T-helper 2 cell treated with Interferon-gamma antibody and Interleukin-4, amounts not matched to agents 5 μg/mL and 100 μg/mL, for 36 hours (primary cell): ENCODE measurements around the gene CETP.

ENCODE experiments used
- DNase-seq: peaks from one replicate; pipeline ENCODE4 v3.0.0; 2021; ENCODE audit warnings: low spot score
- H3K27ac Mint-ChIP-seq: one replicate; pipeline ENCODE4 v1.8.0; 2021; ENCODE audit warnings: mild to moderate bottlenecking, mixed read lengths
- H3K27me3 Mint-ChIP-seq: one replicate; pipeline ENCODE4 v1.8.0; 2021; ENCODE audit warnings: low read depth, mixed read lengths
- H3K36me3 Mint-ChIP-seq: one replicate; pipeline ENCODE4 v1.8.0; 2021; ENCODE audit warnings: low read depth, mixed read lengths
- H3K4me1 Mint-ChIP-seq: one replicate; pipeline ENCODE4 v1.8.0; 2021; ENCODE audit warnings: low read depth, mixed read lengths
- H3K4me3 Mint-ChIP-seq: one replicate; pipeline ENCODE4 v1.8.0; 2022; ENCODE audit warnings: mild to moderate bottlenecking, moderate library complexity, mixed read lengths
- H3K9me3 Mint-ChIP-seq: one replicate; pipeline ENCODE4 v1.8.0; 2021; ENCODE audit warnings: mixed read lengths

The CETP gene

DNA sequence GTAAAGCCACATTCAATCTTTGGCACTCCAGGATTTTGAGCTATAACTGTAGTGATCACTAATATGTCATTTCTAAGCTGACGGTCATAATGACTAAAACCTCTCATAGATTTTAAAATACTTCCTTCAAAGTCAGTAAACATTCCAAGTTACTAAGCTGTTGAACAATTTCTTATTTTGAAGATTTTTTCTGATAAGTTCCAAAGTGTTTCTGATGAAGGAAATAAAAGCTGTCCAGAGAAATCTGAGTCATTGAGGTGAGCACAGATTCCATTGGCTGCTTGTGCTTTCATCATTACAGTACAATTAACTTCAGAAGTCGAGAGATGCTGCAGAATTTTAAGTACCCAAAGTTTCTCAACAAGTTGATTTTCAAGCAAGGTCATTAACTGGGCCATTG, 51.5 kb downstream of the CETP start:
- Mint-ChIP-seq H3K27me3 (no peaks in the 10 kb centered on the region), H3K27ac (peak overlapping the region; percentile 91), H3K36me3 (peaks cover 59% of the 10 kb centered on the region), H3K9me3 (no peaks in the 10 kb centered on the region), H3K4me3 (peak overlapping the region; percentile 76), H3K4me1 (peaks cover 63% of the 10 kb centered on the region)
- DNase-seq: no peak

DNA sequence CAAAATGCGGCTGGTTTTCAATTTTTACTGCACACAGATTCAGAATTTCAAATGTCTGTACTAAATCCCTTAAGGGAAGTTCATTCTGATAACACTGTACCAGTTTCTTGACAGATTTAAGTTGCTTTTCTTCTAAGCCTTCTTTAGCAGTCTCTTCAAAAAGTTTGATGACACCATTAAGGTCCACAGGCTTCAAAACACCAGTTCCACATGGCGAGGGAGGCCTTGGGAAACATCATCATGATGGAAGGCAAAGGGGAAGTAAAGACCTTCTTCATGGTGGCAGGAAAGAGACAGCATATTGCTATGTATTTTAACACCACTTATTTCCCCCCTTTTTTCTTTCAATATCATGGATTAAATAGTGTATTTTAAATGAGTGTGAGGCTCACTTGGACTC, 52.2 kb downstream of the CETP start:
- no peak for DNase-seq

DNA sequence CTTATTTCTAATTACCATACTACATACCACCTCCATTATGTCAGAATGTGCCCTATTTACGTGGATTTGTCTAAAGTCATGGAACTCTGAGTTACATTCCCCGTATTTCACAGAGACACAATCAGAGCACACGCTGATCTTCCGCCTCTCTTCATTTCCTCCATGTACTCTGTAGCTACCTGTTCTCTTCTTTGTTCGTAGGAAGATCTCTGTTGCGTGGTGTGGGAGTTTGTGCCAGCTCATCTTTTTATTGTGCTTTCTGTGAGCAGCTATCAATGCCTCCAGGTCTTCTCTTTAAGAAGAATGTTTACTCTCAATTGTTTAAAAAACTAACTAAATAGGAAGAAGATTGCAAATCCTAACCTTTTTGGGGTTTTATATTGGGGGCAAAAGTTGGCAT, 54.6 kb downstream of the CETP start:
- Mint-ChIP-seq H3K27me3 (no peaks in the 10 kb centered on the region), H3K4me3 (peak overlapping the region; percentile 55), H3K36me3 (peaks cover 72% of the 10 kb centered on the region), H3K9me3 (no peaks in the 10 kb centered on the region), H3K27ac (peak overlapping the region; percentile 69), H3K4me1 (peaks cover 64% of the 10 kb centered on the region)
- DNase-seq: no peak

More for the DNA sequence above, 52.2 kb downstream of the CETP start:
- H3K27me3 Mint-ChIP-seq: no peaks in the 10 kb centered on the region
- peak overlapping the region; percentile 91 for H3K27ac Mint-ChIP-seq
- H3K36me3 Mint-ChIP-seq: peaks cover 61% of the 10 kb centered on the region
- peak overlapping the region; percentile 76 for H3K4me3 Mint-ChIP-seq
- peaks cover 65% of the 10 kb centered on the region for H3K4me1 Mint-ChIP-seq
- no peaks in the 10 kb centered on the region for H3K9me3 Mint-ChIP-seq

DNA sequence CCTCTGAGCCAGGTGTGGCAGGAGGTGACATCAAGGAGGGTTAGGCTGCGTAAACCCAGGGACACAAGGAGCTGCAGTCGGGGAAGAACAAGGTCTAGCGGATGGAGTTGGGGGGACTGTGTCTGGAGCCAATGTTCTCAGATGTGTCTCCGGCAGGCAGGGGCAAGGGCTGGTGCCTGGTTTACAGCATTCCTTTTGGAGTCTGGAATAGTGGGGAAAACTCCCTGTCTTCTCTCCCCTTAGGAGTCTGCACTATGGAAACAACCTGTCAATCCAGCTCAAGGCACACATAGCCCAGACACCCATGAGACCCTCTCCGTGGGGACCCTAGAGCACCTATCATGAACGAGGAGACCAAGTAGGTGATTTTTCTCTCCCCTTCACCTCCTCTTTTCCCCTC, 55.1 kb downstream of the CETP start:
- peak overlapping the region; percentile 79 for H3K27ac Mint-ChIP-seq
- H3K4me3 Mint-ChIP-seq: peak overlapping the region; percentile 39
- peaks cover 68% of the 10 kb centered on the region for H3K4me1 Mint-ChIP-seq
- H3K27me3 Mint-ChIP-seq: no peaks in the 10 kb centered on the region
- no peaks in the 10 kb centered on the region for H3K9me3 Mint-ChIP-seq
- no peak for DNase-seq
- peaks cover 75% of the 10 kb centered on the region for H3K36me3 Mint-ChIP-seq

DNA sequence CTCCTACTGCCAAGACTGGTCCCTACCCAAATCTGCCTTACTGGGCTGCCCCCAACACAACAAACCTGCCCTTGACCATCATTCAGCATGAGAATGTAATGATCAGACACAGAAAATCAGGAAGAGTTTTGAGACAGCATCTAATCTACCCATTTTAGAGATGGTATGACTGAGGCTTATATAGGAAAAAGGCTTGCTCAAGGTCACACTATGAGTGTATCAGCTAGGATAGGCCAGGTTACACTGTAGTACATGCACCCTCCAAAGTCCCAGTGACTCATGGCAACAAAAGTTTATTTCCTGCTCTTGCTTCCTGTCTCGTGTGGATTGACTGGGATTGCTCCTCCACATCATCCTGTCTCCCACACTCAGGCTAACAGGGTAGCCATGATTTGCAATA, 55.5 kb downstream of the CETP start:
- DNase-seq: no peak
- Mint-ChIP-seq H3K9me3 (no peaks in the 10 kb centered on the region), H3K27ac (peak overlapping the region; percentile 79), H3K4me3 (peak overlapping the region; percentile 39), H3K27me3 (no peaks in the 10 kb centered on the region), H3K36me3 (peaks cover 75% of the 10 kb centered on the region), H3K4me1 (peaks cover 68% of the 10 kb centered on the region)

DNA sequence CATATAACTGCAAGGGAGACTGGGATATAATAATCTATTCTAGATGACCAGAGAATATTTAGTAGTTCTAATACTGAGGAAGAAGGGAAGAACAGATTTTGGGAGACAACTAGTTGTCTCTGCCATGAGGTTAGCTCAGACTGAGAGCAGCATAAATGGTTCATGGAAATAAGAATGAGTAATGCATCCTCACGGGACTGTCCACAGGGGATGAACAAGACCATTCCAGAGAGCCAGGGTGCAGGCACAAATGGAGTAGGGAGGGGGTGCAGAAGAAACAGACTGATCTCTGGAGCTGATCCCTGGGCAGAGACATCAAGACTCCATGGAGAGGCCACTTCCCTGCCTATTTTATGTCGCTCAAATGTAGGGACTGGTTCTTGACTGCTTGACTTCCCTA, 58.0 kb downstream of the CETP start:
- Mint-ChIP-seq H3K4me3 (no peak overlapping the region), H3K36me3 (peaks cover 83% of the 10 kb centered on the region), H3K9me3 (no peaks in the 10 kb centered on the region), H3K27ac (no peak overlapping the region), H3K27me3 (no peaks in the 10 kb centered on the region), H3K4me1 (peaks cover 63% of the 10 kb centered on the region)
- no peak for DNase-seq

DNA sequence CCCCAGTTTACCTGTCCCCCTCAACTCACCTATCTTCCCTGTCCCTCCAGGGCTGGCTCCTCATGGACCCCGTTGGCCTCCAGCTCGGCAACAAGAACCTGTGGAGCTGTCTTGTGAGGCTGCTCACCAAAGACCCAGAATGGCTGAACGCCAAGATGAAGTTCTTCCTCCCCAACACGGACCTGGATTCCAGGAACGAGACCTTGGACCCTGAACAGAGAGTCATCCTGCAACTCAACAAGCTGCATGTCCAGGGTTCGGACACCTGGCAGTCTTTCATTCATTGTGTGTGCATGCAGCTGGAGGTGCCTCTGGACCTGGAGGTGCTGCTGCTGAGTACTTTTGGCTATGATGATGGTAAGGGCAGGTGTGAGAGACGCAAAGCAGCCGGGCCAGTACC, 58.9 kb downstream of the CETP start:
- no peak for DNase-seq
- H3K4me3 Mint-ChIP-seq: no peak overlapping the region
- H3K27me3 Mint-ChIP-seq: no peaks in the 10 kb centered on the region
- peaks cover 58% of the 10 kb centered on the region for H3K4me1 Mint-ChIP-seq
- H3K27ac Mint-ChIP-seq: no peak overlapping the region
- H3K36me3 Mint-ChIP-seq: peaks cover 87% of the 10 kb centered on the region
- H3K9me3 Mint-ChIP-seq: no peaks in the 10 kb centered on the region

DNA sequence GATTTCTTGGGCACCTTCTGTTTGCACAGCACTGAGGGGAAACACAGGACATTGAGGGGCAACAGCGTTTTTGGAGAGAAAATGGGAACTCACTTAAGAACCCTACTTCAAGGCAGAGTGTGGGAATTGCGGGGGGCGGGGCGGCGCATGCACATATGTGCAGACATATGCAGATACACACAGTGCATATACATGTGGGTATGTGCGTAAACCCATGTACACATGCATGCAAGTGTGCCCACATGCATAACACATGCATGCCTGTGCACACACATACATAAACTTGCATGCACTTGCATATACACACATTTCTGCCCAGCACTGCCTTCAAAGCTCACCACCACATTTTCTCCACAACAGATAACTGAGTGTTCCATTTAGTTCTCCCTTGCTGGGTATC, 60.0 kb downstream of the CETP start:
- no peaks in the 10 kb centered on the region for H3K27me3 Mint-ChIP-seq
- H3K4me1 Mint-ChIP-seq: peaks cover 49% of the 10 kb centered on the region
- no peak overlapping the region for H3K27ac Mint-ChIP-seq
- no peak for DNase-seq
- no peaks in the 10 kb centered on the region for H3K9me3 Mint-ChIP-seq
- peaks cover 87% of the 10 kb centered on the region for H3K36me3 Mint-ChIP-seq
- peak overlapping the region; percentile 12 for H3K4me3 Mint-ChIP-seq

DNA sequence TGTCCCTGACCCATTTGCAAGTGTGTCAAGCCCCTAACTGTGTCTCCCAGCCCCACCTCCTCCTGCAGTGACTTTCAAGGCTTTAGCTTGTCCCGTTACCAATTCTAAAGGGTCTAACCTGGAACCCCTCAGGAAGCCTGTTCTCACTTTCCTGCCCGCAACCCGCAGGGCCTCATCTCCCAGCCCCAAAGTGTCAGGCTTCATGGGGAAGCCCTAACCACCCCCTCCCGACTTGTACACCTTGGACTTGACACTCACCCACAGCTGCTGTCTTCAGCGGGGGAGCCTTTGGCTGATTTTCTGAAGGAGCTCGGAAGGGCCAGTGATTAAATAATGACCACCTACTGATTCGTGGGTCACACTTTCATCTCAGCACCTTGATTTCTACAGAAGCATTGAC, 60.7 kb downstream of the CETP start:
- no peaks in the 10 kb centered on the region for H3K9me3 Mint-ChIP-seq
- peak overlapping the region; percentile 12 for H3K4me3 Mint-ChIP-seq
- H3K4me1 Mint-ChIP-seq: peaks cover 48% of the 10 kb centered on the region
- H3K27ac Mint-ChIP-seq: peak overlapping the region; percentile 72
- H3K36me3 Mint-ChIP-seq: peaks cover 87% of the 10 kb centered on the region
- DNase-seq: no peak
- H3K27me3 Mint-ChIP-seq: no peaks in the 10 kb centered on the region

DNA sequence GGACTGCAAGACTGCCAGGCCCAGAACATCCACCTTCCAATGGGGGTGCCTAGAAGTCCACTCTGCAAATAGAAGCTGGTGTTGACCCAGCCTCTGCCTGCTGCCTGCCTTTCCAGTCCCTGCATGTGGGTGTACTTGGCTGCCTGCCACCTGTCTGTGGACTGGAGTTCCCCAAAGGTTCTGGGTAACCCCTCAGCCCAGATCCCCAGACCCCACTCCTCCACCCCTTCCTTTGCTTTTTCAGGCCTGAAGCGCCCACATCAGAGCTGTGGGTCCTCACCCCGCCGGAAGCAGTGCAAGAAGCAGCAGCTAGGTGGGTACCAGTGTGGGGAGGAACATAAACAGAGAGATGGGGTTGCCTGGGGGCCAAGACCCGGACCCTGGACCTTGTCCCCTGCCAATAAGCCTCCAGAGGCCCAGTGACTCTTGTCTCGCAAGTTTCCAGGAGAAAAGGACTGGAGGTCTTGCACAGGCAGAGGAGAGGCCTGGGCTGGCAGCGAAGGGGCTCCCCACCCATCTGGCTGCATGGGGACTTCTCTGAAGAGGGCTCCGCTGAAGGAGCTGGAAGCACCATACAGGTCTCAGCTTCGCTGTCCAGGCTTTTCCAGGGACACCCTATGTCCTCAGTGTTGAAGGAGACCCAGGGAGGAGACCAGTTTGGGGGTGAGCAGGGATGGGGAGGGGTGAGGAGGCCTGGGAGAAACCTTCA, 61.9 kb downstream of the CETP start:
- Mint-ChIP-seq H3K4me1 (peaks cover 48% of the 10 kb centered on the region), H3K4me3 (peak overlapping the region; percentile 8), H3K36me3 (peaks cover 87% of the 10 kb centered on the region), H3K27me3 (no peaks in the 10 kb centered on the region), H3K27ac (peak overlapping the region; percentile 36), H3K9me3 (no peaks in the 10 kb centered on the region)
- peak; percentile 44 for DNase-seq

DNA sequence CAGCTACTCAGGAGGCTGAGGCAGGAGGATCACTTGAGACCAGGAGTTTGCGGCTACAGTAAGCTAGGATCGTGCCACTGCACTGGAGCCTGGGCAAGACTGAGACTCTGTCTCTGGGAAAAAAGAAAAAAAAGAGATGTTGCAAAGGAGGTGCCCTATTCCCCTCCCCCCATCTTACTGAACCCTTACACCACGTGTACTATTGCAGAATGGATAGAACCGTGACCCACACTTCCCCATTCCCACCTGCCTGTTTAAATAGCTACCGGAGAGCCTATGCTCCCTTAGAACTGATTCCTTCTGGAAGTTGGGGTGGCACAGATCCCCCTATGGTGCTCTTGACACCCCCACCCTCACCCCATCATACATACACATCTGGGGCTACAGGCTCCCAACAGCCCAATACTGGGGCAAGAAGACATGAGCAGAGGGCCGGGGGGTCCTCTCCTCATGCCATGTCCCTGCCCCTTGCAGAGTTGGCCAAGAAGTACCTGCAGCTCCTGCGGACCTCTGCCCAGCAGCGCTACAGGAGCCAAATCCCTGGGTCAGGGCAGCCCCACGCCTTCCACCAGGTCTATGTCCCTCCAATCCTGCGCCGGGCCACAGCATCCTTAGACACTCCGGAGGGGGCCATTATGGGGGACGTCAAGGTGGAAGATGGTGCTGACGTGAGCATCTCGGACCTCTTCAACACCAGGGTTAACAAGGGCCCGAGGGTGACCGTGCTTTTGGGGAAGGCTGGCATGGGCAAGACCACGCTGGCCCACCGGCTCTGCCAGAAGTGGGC, 63.3 kb downstream of the CETP start:
- H3K27me3 Mint-ChIP-seq: no peaks in the 10 kb centered on the region
- H3K27ac Mint-ChIP-seq: no peak overlapping the region
- peaks cover 88% of the 10 kb centered on the region for H3K36me3 Mint-ChIP-seq
- DNase-seq: no peak
- H3K9me3 Mint-ChIP-seq: no peaks in the 10 kb centered on the region
- peaks cover 49% of the 10 kb centered on the region for H3K4me1 Mint-ChIP-seq
- no peak overlapping the region for H3K4me3 Mint-ChIP-seq

DNA sequence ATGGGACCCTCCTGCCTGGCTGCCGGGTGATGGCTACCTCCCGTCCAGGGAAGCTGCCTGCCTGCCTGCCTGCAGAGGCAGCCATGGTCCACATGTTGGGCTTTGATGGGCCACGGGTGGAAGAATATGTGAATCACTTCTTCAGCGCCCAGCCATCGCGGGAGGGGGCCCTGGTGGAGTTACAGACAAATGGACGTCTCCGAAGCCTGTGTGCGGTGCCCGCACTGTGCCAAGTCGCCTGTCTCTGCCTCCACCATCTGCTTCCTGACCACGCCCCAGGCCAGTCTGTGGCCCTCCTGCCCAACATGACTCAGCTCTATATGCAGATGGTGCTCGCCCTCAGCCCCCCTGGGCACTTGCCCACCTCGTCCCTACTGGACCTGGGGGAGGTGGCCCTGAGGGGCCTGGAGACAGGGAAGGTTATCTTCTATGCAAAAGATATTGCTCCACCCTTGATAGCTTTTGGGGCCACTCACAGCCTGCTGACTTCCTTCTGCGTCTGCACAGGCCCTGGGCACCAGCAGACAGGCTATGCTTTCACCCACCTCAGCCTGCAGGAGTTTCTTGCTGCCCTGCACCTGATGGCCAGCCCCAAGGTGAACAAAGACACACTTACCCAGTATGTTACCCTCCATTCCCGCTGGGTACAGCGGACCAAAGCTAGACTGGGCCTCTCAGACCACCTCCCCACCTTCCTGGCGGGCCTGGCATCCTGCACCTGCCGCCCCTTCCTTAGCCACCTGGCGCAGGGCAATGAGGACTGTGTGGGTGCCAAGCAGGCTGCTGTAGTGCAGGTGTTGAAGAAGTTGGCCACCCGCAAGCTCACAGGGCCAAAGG, 64.4 kb downstream of the CETP start:
- no peak for DNase-seq
- Mint-ChIP-seq H3K4me3 (no peak overlapping the region), H3K4me1 (peaks cover 46% of the 10 kb centered on the region), H3K27me3 (no peaks in the 10 kb centered on the region), H3K36me3 (peaks cover 88% of the 10 kb centered on the region), H3K27ac (peak overlapping the region; percentile 49), H3K9me3 (no peaks in the 10 kb centered on the region)

DNA sequence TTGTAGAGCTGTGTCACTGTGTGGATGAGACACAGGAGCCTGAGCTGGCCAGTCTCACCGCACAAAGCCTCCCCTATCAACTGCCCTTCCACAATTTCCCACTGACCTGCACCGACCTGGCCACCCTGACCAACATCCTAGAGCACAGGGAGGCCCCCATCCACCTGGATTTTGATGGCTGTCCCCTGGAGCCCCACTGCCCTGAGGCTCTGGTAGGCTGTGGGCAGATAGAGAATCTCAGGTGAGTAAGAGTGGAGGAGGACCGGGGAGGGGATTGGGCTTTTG, 65.0 kb downstream of the CETP start:
- no peak for DNase-seq
- peaks cover 44% of the 10 kb centered on the region for H3K4me1 Mint-ChIP-seq

DNA sequence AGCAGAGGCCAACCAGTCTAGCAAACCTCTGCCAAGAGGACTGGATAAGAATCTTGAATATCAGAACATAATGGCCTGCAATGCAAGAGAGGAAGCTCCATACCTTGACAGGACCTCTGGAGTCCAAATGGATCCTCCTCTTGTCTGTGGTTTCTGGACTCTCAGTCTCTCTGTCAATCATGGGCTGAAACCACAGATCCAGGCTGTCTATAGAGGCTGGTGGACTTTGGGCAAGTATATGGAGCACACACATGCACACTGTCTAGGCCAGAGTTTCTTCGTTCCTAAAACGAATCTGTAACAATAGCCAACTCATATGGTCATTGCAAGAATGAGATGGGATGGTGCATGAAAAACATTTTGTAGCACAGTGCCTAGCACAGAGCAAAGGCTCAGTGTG, 65.3 kb downstream of the CETP start:
- DNase-seq: no peak
- Mint-ChIP-seq H3K4me1 (peaks cover 41% of the 10 kb centered on the region), H3K36me3 (peaks cover 88% of the 10 kb centered on the region), H3K27me3 (no peaks in the 10 kb centered on the region), H3K27ac (no peak overlapping the region), H3K4me3 (no peak overlapping the region), H3K9me3 (no peaks in the 10 kb centered on the region)

More for the DNA sequence above, 65.0 kb downstream of the CETP start:
- Mint-ChIP-seq H3K27ac (no peak overlapping the region), H3K9me3 (no peaks in the 10 kb centered on the region), H3K36me3 (peaks cover 88% of the 10 kb centered on the region), H3K27me3 (no peaks in the 10 kb centered on the region), H3K4me3 (no peak overlapping the region)
